Measurements from ENCODE around the gene KDM4B. TPM values are rescaled to one million over a fixed set of nuclear protein-coding genes. Genes with fewer than 3 reads are reported as not detected.

Gene KDM4B
- total and polyA plus RNA-seq, 3 donors from 2014 or later = 33.3 to 72.7 (median 67.7) TPM

DNA sequence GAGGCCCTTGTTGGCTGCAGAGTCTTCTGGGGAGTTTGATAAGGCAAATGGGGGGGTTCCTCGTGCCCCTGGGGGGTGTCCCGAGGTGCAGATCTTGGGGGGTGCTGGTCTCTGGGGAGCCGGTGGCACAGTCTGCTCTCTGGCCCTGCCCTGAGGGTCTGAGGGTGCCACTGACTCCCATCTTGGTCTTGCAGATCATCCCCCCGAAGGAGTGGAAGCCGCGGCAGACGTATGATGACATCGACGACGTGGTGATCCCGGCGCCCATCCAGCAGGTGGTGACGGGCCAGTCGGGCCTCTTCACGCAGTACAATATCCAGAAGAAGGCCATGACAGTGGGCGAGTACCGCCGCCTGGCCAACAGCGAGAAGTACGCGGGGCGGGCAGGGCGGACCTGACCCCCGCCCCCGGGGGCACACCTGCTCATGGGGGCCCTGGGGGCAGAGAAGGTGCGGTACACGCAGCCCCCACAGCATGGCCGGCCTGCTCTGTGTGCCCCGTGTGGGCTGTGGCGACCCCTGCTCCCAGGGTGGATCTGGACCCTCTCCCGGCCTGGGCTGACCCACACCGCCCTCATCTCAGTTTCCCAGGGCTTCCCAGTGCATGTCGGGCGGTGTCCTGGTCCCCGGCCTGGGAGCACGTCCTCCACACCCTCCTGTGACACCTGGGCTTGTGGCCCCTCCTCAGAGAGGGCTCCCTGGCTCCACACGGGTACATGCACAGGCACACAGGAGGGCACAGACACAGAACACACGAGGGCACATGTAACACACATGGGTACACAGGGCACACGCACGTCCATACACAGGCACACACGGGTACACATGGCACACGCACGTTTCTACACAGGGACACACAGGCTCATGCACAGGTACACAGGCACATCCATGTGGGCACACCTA is 71.0 kb downstream of the KDM4B start:
- Histone ChIP-seq H3K36me3 (ENCODE audit: low read depth, missing control alignments) (no peaks in the 10 kb centered on the region), H3K9me3 (no peaks in the 10 kb centered on the region), H3K4me3 (no peak overlapping the region), H3K4me1 (peaks cover 37% of the 10 kb centered on the region), H3K27ac (no peak overlapping the region), H3K27me3 (no peaks in the 10 kb centered on the region)
- no peak for DNase-seq
- 91 to 93% methylated on average over 7 to 32 of the region's 43 CpGs for WGBS, 2 donors
- no peak for TF ChIP-seq POLR2A (IDR thresholded peaks at IDR 0.05)
- TF ChIP-seq, protein P1, sequence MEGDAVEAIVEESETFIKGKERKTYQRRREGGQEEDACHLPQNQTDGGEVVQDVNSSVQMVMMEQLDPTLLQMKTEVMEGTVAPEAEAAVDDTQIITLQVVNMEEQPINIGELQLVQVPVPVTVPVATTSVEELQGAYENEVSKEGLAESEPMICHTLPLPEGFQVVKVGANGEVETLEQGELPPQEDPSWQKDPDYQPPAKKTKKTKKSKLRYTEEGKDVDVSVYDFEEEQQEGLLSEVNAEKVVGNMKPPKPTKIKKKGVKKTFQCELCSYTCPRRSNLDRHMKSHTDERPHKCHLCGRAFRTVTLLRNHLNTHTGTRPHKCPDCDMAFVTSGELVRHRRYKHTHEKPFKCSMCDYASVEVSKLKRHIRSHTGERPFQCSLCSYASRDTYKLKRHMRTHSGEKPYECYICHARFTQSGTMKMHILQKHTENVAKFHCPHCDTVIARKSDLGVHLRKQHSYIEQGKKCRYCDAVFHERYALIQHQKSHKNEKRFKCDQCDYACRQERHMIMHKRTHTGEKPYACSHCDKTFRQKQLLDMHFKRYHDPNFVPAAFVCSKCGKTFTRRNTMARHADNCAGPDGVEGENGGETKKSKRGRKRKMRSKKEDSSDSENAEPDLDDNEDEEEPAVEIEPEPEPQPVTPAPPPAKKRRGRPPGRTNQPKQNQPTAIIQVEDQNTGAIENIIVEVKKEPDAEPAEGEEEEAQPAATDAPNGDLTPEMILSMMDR (IDR thresholded peaks at IDR 0.05) = no peak
- intact Hi-C loops (cut with DNase I; ENCODE audit: low total_unique reads) = loop anchor here (10.0 kb wide), 1 partner anchor 535 kb away; no protein-coding TSS in a partner anchor

DNA sequence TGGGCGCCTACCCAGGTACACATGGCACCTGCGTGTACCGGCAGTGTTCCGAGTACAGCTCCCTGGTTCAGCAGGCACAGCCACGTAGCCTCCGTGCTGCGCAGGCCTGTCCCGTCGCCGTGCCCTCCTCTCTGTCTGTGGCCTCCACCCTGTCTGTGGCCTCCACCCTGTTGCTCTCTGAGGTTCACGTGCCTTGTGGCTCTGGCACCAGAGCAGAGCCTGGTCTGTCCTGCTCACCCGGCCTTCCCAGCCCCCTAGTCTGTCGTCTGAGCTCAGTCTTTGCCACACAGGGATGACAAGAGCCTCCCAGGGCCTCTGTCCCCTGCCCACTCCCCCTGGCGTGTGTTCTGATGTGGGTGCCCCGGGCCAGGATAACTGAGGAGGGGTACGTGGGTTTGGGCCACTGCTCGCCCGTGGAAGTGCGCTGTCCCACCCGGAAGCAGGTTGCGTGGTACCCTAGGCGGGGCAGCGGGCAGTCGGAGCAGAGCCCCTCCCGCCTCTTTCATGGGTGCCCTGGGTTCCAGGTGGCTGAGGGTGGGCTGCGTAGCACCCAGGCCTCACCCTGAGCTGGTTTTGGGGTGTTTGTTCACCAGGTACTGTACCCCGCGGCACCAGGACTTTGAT is 71.7 kb downstream of the KDM4B start:
- no peak for DNase-seq
- Histone ChIP-seq H3K27ac (no peak overlapping the region), H3K4me3 (no peak overlapping the region), H3K9me3 (no peaks in the 10 kb centered on the region), H3K4me1 (peaks cover 29% of the 10 kb centered on the region), H3K27me3 (no peaks in the 10 kb centered on the region), H3K36me3 (ENCODE audit: low read depth, missing control alignments) (no peaks in the 10 kb centered on the region)
- no peak for TF ChIP-seq POLR2A (IDR thresholded peaks at IDR 0.05)
- TF ChIP-seq, protein P1 (IDR thresholded peaks at IDR 0.05) = no peak
- intact Hi-C loops (cut with DNase I; ENCODE audit: low total_unique reads) = loop anchor here (10.0 kb wide), 1 partner anchor 534 kb away; no protein-coding TSS in a partner anchor
- WGBS, 2 donors = 89 to 94% methylated on average over 27 to 28 of the region's 28 CpGs

DNA sequence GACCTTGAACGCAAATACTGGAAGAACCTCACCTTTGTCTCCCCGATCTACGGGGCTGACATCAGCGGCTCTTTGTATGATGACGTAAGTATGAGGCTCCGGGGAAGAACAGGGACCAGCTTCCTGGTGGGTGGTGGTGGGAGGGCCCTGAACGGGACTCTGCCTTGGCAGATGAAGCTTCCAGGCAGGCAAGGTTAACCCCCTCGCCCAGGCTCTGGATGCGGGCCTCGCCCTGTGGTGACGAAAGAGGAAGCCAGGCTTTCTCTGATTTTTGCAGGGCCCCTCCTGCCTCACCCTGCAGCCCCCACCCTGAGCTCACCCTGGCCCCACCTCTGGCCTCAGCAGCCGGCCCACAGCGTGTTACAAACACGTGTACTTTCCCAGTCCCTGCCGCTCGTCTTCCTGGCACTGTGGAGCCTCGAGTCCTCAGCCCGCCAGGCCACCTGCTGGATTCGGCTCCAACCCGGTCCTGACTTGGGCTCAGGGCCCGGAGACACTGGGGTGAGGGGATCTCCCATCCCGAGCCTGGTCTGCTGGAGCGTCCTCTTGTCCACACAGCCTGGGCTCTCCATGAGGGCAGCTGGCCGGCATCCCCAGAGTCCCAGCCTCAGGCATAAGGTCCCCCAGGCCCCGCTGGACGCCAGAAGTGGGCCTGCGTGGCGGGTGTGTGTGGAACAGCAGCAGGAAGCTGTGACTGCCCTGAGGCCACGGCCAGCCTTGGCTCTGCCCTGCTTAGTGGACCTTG is 72.4 kb downstream of the KDM4B start:
- intact Hi-C loops (cut with DNase I; ENCODE audit: low total_unique reads) = loop anchor here (10.0 kb wide), 1 partner anchor 533 kb away; no protein-coding TSS in a partner anchor
- 72 to 93% methylated on average over 21 to 27 of the region's 29 CpGs for WGBS, 2 donors
- TF ChIP-seq, protein P1 (IDR thresholded peaks at IDR 0.05) = no peak
- peaks cover 22% of the 10 kb centered on the region for H3K4me1 ChIP-seq
- DNase-seq = no peak
- H3K4me3 ChIP-seq = no peak overlapping the region
- H3K9me3 ChIP-seq = no peaks in the 10 kb centered on the region
- H3K27ac ChIP-seq = no peak overlapping the region
- no peaks in the 10 kb centered on the region for H3K36me3 ChIP-seq (ENCODE audit: low read depth, missing control alignments)
- no peaks in the 10 kb centered on the region for H3K27me3 ChIP-seq

DNA sequence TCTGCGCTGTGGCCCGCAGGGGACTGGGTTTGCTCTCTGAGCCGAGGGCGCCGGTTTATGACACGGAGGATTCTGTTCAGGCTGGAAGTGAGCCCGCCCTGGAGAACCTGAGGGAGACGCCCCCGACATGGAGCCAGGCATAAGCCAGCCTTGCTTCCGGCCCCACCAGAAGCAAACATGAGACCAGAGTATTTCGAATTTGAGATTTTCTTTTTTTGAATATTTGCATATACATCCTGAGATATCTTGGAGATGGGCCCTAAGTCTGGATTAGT is 72.9 kb downstream of the KDM4B start:
- peaks cover 17% of the 10 kb centered on the region for H3K4me1 ChIP-seq
- no peaks in the 10 kb centered on the region for H3K27me3 ChIP-seq
- intact Hi-C loops (cut with DNase I; ENCODE audit: low total_unique reads) = loop anchor here (10.0 kb wide), 1 partner anchor 533 kb away; no protein-coding TSS in a partner anchor
- H3K4me3 ChIP-seq = no peak overlapping the region
- DNase-seq = no peak
- WGBS, 2 donors = 95 to 98% methylated on average over 9 to 10 of the region's 11 CpGs
- no peaks in the 10 kb centered on the region for H3K9me3 ChIP-seq
- no peak overlapping the region for H3K27ac ChIP-seq
- TF ChIP-seq, protein P1 (IDR thresholded peaks at IDR 0.05) = no peak
- TF ChIP-seq POLR2A (IDR thresholded peaks at IDR 0.05) = no peak
- H3K36me3 ChIP-seq (ENCODE audit: low read depth, missing control alignments) = no peaks in the 10 kb centered on the region
